LNCaP clone FGC (cell line): ENCODE measurements around the gene SLC39A11.
"Not testable (repeated sequence)": the region's sequence is repeated elsewhere in the genome, so short reads cannot be mapped to it uniquely, and the experiment has no call there.

Source experiments
- DNase-seq: peaks from one replicate; pipeline ENCODE4 v3.0.0-alpha.2; 2011; ENCODE audit warnings: low read depth
- H3K4me3 ChIP-seq: 2 replicates; pipeline ENCODE4 v1.5.1; 2011; ENCODE audit warnings: mild to moderate bottlenecking, low read depth, low read length, control low read depth
- TF ChIP-seq, protein P1 (sequence below): IDR thresholded peaks from 2 replicates; pipeline ENCODE4 v1.5.1; 2012; ENCODE audit warnings: mild to moderate bottlenecking; ENCODE audit not compliant: control insufficient read depth, insufficient read depth; ENCODE audit errors: extremely low read depth

Gene SLC39A11

DNA sequence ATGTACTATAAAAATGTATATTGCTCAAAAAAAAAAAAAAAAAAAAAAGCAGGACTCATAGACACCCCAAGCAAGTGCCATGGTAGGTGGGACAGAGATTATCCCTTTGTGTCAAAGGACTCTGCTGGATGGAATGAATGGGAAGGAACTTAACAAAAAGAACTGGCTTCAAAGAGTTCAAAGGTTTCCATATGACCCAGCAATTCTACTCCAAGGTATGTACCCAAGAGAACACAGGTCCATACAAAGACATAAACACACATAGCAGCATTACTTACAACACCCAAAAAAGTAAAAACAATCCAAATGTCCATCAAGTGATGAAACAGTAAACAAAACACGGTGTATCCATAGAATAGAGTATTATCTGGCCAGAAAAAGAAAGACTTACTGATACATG lies 255.2 kb downstream of the SLC39A11 start:
- DNase-seq: no peak
- TF ChIP-seq, protein P1, sequence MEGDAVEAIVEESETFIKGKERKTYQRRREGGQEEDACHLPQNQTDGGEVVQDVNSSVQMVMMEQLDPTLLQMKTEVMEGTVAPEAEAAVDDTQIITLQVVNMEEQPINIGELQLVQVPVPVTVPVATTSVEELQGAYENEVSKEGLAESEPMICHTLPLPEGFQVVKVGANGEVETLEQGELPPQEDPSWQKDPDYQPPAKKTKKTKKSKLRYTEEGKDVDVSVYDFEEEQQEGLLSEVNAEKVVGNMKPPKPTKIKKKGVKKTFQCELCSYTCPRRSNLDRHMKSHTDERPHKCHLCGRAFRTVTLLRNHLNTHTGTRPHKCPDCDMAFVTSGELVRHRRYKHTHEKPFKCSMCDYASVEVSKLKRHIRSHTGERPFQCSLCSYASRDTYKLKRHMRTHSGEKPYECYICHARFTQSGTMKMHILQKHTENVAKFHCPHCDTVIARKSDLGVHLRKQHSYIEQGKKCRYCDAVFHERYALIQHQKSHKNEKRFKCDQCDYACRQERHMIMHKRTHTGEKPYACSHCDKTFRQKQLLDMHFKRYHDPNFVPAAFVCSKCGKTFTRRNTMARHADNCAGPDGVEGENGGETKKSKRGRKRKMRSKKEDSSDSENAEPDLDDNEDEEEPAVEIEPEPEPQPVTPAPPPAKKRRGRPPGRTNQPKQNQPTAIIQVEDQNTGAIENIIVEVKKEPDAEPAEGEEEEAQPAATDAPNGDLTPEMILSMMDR: no peak

DNA sequence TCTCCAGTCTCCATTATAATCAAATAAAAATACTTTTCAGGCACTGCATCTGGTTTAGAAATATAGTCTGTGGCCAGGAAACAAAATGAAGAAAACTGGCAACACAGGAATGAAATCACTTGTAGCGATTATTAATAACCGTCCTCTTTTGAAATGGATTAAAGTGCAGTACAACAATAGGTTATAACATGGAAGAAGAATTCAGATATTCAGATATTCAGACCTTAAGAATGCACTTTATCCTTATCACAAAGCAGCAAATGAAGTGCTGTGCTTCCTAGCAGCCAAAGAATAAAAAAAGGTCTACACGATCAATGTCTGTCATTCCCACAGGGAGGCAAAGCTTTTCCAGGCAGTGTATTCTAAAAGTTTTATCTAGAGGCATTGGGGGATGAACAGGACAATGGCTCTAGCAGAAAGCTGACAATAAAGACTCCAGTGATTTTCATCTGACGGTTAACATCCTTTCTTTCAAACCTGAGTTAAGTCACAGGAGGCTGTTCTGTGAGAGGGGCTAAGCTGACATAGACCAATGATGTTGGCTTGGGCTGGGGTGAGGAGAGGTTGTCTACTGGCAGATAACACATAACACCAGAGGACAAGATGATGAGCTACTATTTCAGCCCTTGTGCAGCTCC lies 259.2 kb downstream of the SLC39A11 start:
- no peak overlapping the region for H3K4me3 ChIP-seq
- no peak for DNase-seq
- TF ChIP-seq, protein P1: no peak

More for the DNA sequence above, 255.2 kb downstream of the SLC39A11 start:
- no peak overlapping the region for H3K4me3 ChIP-seq

DNA sequence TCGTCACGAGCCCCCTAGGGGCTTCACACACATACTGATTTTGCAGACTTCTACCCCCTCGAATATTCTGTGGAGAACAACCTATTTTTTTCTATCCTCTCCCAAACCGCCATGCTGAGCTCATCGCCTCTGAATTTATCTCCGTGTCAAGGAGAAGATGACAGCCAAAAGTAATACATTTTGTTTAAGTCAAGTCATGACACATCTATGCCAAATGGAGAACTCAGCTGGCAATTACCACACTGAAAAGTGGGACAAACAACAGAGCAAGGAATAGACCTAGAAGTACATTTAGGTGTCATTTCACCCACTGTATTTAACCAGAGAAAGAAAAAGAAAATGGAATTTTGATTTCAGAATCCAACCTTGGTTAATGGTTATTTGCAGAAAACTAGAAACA lies 260.2 kb downstream of the SLC39A11 start:
- DNase-seq: no peak
- no peak overlapping the region for H3K4me3 ChIP-seq
- TF ChIP-seq, protein P1: no peak

DNA sequence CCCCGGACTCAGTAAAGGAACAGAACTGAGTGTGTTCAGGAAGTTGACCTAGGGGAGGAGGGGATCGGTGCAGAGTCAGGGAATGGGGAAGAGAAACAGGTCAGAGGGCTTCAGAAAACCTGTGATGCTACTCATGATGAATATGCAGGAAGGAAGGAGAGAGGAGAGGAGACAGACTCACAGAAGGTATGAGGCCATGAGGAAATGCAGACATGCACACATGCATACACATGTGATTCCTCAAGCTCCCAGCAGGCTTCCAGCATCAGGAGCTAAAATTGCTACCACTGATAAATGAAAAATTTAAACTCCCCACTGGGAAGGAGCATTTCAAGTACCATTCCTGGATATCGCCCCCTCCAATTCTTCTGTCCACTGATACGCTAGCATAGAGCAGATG lies 262.6 kb downstream of the SLC39A11 start:
- DNase-seq: no peak
- no peak overlapping the region for H3K4me3 ChIP-seq
- TF ChIP-seq, protein P1: no peak

DNA sequence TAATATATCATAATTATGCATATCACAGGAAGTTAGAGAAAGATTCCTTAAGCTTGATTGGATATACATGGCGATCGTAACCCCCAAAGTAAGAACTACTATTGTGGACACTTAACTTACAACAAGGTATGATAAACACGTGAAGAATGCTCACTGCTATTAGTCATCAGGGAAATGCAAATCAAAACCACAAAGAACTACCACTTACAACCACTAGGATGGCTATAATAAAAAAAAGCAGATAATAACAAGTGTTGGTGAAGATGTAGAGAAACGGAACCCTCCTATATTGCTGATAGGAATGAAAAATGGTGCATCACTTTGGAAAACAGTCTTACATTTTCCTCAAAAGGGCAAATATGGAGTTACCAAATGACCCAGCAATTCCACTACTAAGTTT lies 265.9 kb downstream of the SLC39A11 start:
- DNase-seq: no peak
- TF ChIP-seq, protein P1: no peak
- H3K4me3 ChIP-seq: no peak overlapping the region

DNA sequence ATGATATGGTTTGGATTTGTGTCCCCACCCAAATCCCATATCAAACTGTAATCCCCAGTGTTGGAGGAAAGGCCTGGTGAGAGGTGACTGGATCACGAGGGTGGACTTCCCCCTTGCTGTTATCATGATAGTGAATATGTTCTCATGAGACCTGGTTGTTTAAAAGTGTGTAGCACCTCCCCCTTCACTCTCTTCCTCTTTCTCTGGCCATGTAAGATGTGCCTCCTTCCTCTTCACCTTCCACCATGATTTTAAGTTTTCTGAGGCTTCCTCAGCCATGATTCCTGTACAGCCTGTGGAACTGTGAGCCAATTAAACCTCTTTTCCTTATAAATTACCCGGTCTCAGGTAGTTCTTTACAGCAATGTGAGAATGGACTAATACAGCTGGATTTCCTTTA lies 266.4 kb downstream of the SLC39A11 start:
- not testable (repeated sequence) for H3K4me3 ChIP-seq

DNA sequence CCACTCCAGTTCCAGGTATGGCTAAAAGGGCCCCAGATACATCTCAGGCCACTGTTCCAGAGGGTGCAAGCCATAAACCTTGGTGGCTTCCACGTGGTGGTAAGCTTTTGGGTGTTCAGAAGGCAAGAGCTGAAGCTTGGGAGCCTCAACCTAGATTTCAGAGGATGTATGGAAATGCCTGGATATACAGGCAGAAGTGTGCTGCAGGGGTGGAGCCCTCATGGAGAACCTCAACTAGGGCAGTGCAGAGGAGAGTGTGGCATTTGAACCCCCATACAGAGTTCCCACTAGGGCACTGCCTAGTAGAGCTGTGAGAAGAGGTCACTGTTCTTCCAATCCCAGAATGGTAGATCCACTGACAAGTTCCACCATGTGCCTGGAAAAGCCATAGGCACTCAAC lies 267.3 kb downstream of the SLC39A11 start:
- TF ChIP-seq, protein P1: no peak
- H3K4me3 ChIP-seq: no peak overlapping the region
- DNase-seq: no peak

More for the DNA sequence above, 266.4 kb downstream of the SLC39A11 start:
- not testable (repeated sequence) for DNase-seq

DNA sequence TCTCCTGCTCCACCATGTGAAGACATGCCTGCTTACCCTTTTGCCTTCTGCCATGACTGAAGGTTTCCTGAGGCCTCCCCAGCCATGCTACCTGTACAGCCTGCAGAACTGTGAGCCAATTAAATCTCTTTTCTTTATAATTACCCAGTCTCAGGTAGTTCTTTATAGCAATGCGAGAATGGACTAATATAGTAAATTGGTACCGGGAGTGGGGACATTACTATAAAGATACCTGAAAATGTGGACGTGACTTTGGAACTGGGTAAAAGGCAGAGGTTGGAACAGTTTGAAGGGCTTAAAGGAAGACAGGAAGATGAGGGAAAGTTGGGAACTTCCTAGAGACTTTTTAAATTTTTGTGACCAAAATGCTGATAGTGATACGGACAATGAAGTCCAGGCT lies 268.2 kb downstream of the SLC39A11 start:
- H3K4me3 ChIP-seq, DNase-seq: not testable (repeated sequence)
